SK-N-SH treated with all-trans-retinoic acid at 6 μM for 48 hours (cell line): Measurements from ENCODE around the gene ABCC6.

Source experiments
- ARNTL ChIP-seq: fragments of 450-650 bp; formaldehyde crosslinking; IDR thresholded peaks from 2 replicates; pipeline ENCODE4 v1.5.0; 2020; ENCODE audit warnings: low read depth, mild to moderate bottlenecking, moderate library complexity, borderline replicate concordance
- CREB5 ChIP-seq: fragments of 250-450 bp; sonication (Bioruptor Pico); IDR thresholded peaks from 2 replicates; pipeline ENCODE4 v1.5.1; 2020; ENCODE audit warnings: low read depth, mild to moderate bottlenecking, moderate library complexity
- CSDC2 ChIP-seq: fragments of 250-450 bp; sonication (Bioruptor Pico); IDR thresholded peaks from 2 replicates; pipeline ENCODE4 v1.5.0; 2020; ENCODE audit warnings: mild to moderate bottlenecking, moderate library complexity
- GLIS3 ChIP-seq: fragments of 250-450 bp; sonication (Bioruptor Pico); IDR thresholded peaks from 2 replicates; pipeline ENCODE4 v1.5.0; 2020; ENCODE audit warnings: mild to moderate bottlenecking, moderate library complexity
- SNAI2 ChIP-seq: fragments of 250-450 bp; sonication (Bioruptor Pico); IDR thresholded peaks from 2 replicates; pipeline ENCODE4 v1.5.0; 2020; ENCODE audit warnings: mild to moderate bottlenecking, moderate library complexity
- TOX ChIP-seq: fragments of 250-450 bp; sonication (Bioruptor Pico); IDR thresholded peaks from 2 replicates; pipeline ENCODE4 v1.8.0; 2021; ENCODE audit warnings: mild to moderate bottlenecking, moderate library complexity, borderline replicate concordance
- ZFP3 ChIP-seq: fragments of 250-450 bp; sonication (Bioruptor Pico); IDR thresholded peaks from 2 replicates; pipeline ENCODE4 v1.5.0; 2020; ENCODE audit warnings: mild to moderate bottlenecking, moderate library complexity
- ZFP30 ChIP-seq: fragments of 450-650 bp; formaldehyde crosslinking; IDR thresholded peaks from 2 replicates; pipeline ENCODE4 v1.5.0; 2022; ENCODE audit warnings: mild to moderate bottlenecking, moderate library complexity
- ZNF70 ChIP-seq: fragments of 450-650 bp; formaldehyde crosslinking; IDR thresholded peaks from 2 replicates; pipeline ENCODE4 v1.5.0; 2020; ENCODE audit warnings: mild to moderate bottlenecking, moderate library complexity

DNA sequence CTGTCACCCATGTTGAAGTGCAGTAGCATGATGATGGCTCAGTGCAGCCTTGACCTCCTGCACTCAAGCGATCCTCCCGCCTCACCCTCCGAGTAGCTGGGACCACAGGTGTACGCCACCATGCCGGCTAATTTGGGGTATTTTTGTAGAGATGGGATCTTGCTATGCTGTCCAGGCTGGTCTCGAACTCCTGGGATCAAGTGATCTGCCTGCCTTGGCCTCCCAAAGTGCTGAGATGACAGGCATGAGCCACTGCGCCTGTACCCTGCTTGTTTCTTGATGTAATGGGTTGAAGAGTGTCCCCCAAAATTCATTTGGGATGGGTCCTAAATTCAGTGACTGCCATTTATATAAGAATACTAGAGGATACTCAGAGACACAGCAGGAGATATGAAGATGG, 57.2 kb downstream of the ABCC6 start:
- TF ChIP-seq GLIS3 (no peak), SNAI2 (CRISPR knock-in tag) (no peak), ARNTL (CRISPR knock-in tag) (no peak), ZFP3 (CRISPR knock-in tag) (no peak), CREB5 (no peak), TOX (CRISPR knock-in tag) (no peak), ZNF70 (CRISPR knock-in tag) (no peak), ZFP30 (CRISPR knock-in tag) (no peak), CSDC2 (CRISPR knock-in tag) (no peak)
